ENCODE results near the gene KCNQ1. TPM values are rescaled to one million over a fixed set of nuclear protein-coding genes. Genes with fewer than 3 reads are reported as not detected.
A peak's percentile ranks its signal among the peaks of the same experiment; 100 is the strongest.

KCNQ1 gene
- total RNA-seq, 1 donor from 2014 or later, result 2.7 TPM

- H3K4me1 ChIP-seq, result no peaks in the 10 kb centered on the region
- TF ChIP-seq POLR2AphosphoS5 (IDR thresholded peaks at IDR 0.05; ENCODE audit: insufficient read depth in 1 of 2, low read depth in 1 of 2) (no peak), CTCF (IDR thresholded peaks at IDR 0.05) (no peak), POLR2A (IDR thresholded peaks at IDR 0.05) (no peak)
- no peak for DNase-seq (ENCODE audit: extremely low spot score in 2 of 2)
- H3K4me3 ChIP-seq, result no peak overlapping the region
- no peaks in the 10 kb centered on the region for H3K27me3 ChIP-seq
- no peak overlapping the region for H3K27ac ChIP-seq
- H3K36me3 ChIP-seq, result no peaks in the 10 kb centered on the region
- no peaks in the 10 kb centered on the region for H3K9me3 ChIP-seq
- intact Hi-C loops (cut with DNase I), result no loop called here
Observed at GRCh38 chr11:2584434-2584811, 139.6 kb downstream of the KCNQ1 start.

GRCh38 chr11:2584812-2585565 lies 140.2 kb downstream of the KCNQ1 start:
- H3K36me3 ChIP-seq, result no peaks in the 10 kb centered on the region
- peak; percentile 77 to 93 for DNase-seq (ENCODE audit: extremely low spot score in 2 of 2)
- H3K27me3 ChIP-seq, result no peaks in the 10 kb centered on the region
- H3K4me3 ChIP-seq, result no peak overlapping the region
- TF ChIP-seq POLR2AphosphoS5 (IDR thresholded peaks at IDR 0.05; ENCODE audit: insufficient read depth in 1 of 2, low read depth in 1 of 2), result no peak
- no peak for TF ChIP-seq CTCF (IDR thresholded peaks at IDR 0.05)
- TF ChIP-seq POLR2A (IDR thresholded peaks at IDR 0.05), result no peak
- H3K9me3 ChIP-seq, result no peaks in the 10 kb centered on the region
- no peak overlapping the region for H3K27ac ChIP-seq
- no peaks in the 10 kb centered on the region for H3K4me1 ChIP-seq
- intact Hi-C loops (cut with DNase I), result no loop called here

- TF ChIP-seq CTCF (IDR thresholded peaks at IDR 0.05), result no peak
- TF ChIP-seq POLR2A (IDR thresholded peaks at IDR 0.05), result no peak
- TF ChIP-seq POLR2AphosphoS5 (IDR thresholded peaks at IDR 0.05; ENCODE audit: insufficient read depth in 1 of 2, low read depth in 1 of 2), result no peak
- Histone ChIP-seq H3K27ac (no peak overlapping the region), H3K9me3 (no peaks in the 10 kb centered on the region), H3K4me1 (no peaks in the 10 kb centered on the region), H3K27me3 (no peaks in the 10 kb centered on the region), H3K4me3 (no peak overlapping the region), H3K36me3 (no peaks in the 10 kb centered on the region)
- intact Hi-C loops (cut with DNase I), result no loop called here
- DNase-seq (ENCODE audit: extremely low spot score in 2 of 2), result peak in 1 of 2 donors; percentile 67
Observed at GRCh38 chr11:2585566-2586086, 140.8 kb downstream of the KCNQ1 start.

- peak in 1 of 2 donors; percentile 67 for DNase-seq (ENCODE audit: extremely low spot score in 2 of 2)
- H3K4me3 ChIP-seq, result no peak overlapping the region
- intact Hi-C loops (cut with DNase I), result no loop called here
- H3K27ac ChIP-seq, result no peak overlapping the region
- no peaks in the 10 kb centered on the region for H3K27me3 ChIP-seq
- H3K9me3 ChIP-seq, result no peaks in the 10 kb centered on the region
- no peaks in the 10 kb centered on the region for H3K4me1 ChIP-seq
- no peak for TF ChIP-seq POLR2A (IDR thresholded peaks at IDR 0.05)
- TF ChIP-seq POLR2AphosphoS5 (IDR thresholded peaks at IDR 0.05; ENCODE audit: insufficient read depth in 1 of 2, low read depth in 1 of 2), result no peak
- TF ChIP-seq CTCF (IDR thresholded peaks at IDR 0.05), result no peak
- no peaks in the 10 kb centered on the region for H3K36me3 ChIP-seq
Observed at GRCh38 chr11:2586087-2586792, 141.4 kb downstream of the KCNQ1 start.

GRCh38 chr11:2586793-2587131 lies 142.0 kb downstream of the KCNQ1 start:
- TF ChIP-seq CTCF (IDR thresholded peaks at IDR 0.05) (no peak), POLR2AphosphoS5 (IDR thresholded peaks at IDR 0.05; ENCODE audit: insufficient read depth in 1 of 2, low read depth in 1 of 2) (no peak), POLR2A (IDR thresholded peaks at IDR 0.05) (no peak)
- H3K4me1 ChIP-seq, result no peaks in the 10 kb centered on the region
- intact Hi-C loops (cut with DNase I), result no loop called here
- H3K9me3 ChIP-seq, result no peaks in the 10 kb centered on the region
- H3K36me3 ChIP-seq, result no peaks in the 10 kb centered on the region
- H3K27ac ChIP-seq, result no peak overlapping the region
- H3K27me3 ChIP-seq, result no peaks in the 10 kb centered on the region
- DNase-seq (ENCODE audit: extremely low spot score in 2 of 2), result peak in 1 of 2 donors; percentile 71
- H3K4me3 ChIP-seq, result no peak overlapping the region
